ENCODE data around the gene PDE1A.

GRCh38 chr2:182090486-182090885, 336.4 kb downstream of the PDE1A start:
- TF ChIP-seq YY1 (IDR thresholded peaks at IDR 0.05; ENCODE audit: insufficient read depth, insufficient read length) = no peak
- TF ChIP-seq ZNF274 (IDR thresholded peaks at IDR 0.05; ENCODE audit: low read depth, low read length) = no peak
